Endothelial cell of umbilical vein (primary cell): ENCODE measurements around the gene AKR7A2. TPM values are rescaled to one million over a fixed set of nuclear protein-coding genes. Genes with fewer than 3 reads are reported as not detected.

Experiments
- BruUV-seq: library from RNA; stranded (reverse); fragments of 400-500 nt; replicated peaks from 2 replicates; lab custom pipeline; 2021; lab: Mats Ljungman, UMichigan
- CTCF ChIA-PET: fragments of 300-600, 350-600 bp; sonication (Branson Sonifier 250); formaldehyde crosslinking; loops from one replicate; lab custom pipeline; 2021; ENCODE audit warnings: antibody characterized with exemption, inconsistent platforms; lab: Charles Lee
- POLR2A ChIA-PET: fragments of 300-600, 350-600 bp; sonication (Branson Sonifier 250); formaldehyde crosslinking; loops from one replicate; lab custom pipeline; 2021; ENCODE audit warnings: antibody characterized with exemption, inconsistent platforms; lab: Charles Lee
- DNase-seq: peaks from one replicate; pipeline ENCODE4 v3.0.0-alpha.2; 2011; ENCODE audit warnings: low read depth, low spot score
- FAIRE-seq: peaks from 2 replicates; lab custom pipeline; 2011; peaks lifted over from hg19 to GRCh38; lab: Jason Lieb, UNC
- H2AFZ ChIP-seq: 2 replicates; pipeline ENCODE4 v1.6.0; 2012; ENCODE audit warnings: low read depth, low read length, control low read depth, inconsistent platforms
- H3K27ac ChIP-seq: 2 replicates; pipeline ENCODE4 v1.5.1; 2011; ENCODE audit warnings: low read depth, mild to moderate bottlenecking, control low read depth, low read length, moderate library complexity; ENCODE audit not compliant: insufficient read depth
- H3K27me3 ChIP-seq, 2 experiments: 2 replicates each; pipeline versions ENCODE4 v1.6.0 to v1.6.1; 2011; ENCODE audit warnings: low read length in 2 of 2, mixed read lengths in 1 of 2; ENCODE audit not compliant: control insufficient read depth in 2 of 2, insufficient read depth in 2 of 2
- H3K36me3 ChIP-seq, 2 experiments: 2 replicates in 1 of 2; 3 replicates in 1 of 2; pipeline ENCODE4 v1.5.1; 2011; ENCODE audit warnings: low read length in 2 of 2, mild to moderate bottlenecking in 1 of 2, moderate library complexity in 1 of 2; ENCODE audit not compliant: control insufficient read depth in 2 of 2, insufficient read depth in 2 of 2; ENCODE audit errors: extremely low read depth in 1 of 2
- H3K4me1 ChIP-seq: 3 replicates; pipeline ENCODE4 v1.5.1; 2011; ENCODE audit warnings: mild to moderate bottlenecking, low read length; ENCODE audit not compliant: control insufficient read depth, insufficient read depth; ENCODE audit errors: extremely low read depth
- H3K4me2 ChIP-seq: 2 replicates; pipeline ENCODE4 v1.6.1; 2011; ENCODE audit warnings: low read length, control low read depth, mixed read lengths; ENCODE audit not compliant: insufficient read depth
- H3K4me3 ChIP-seq, 3 experiments: fragments of 200-600 bp in 1 of 3; sonication (generic), shearing (Covaris generic) in 1 of 3; replicated peaks in 1 of 3; 2 replicates each; pipeline ENCODE4 v1.5.1; 2011 to 2016; ENCODE audit warnings: control low read depth in 3 of 3, low read length in 3 of 3, mild to moderate bottlenecking in 2 of 3, inconsistent platforms in 1 of 3, low read depth in 1 of 3, moderate library complexity in 1 of 3; ENCODE audit not compliant: insufficient read depth in 1 of 3
- H3K79me2 ChIP-seq: 2 replicates; pipeline ENCODE4 v1.6.0; 2012; ENCODE audit warnings: low read length, inconsistent platforms; ENCODE audit not compliant: control insufficient read depth, insufficient read depth
- H3K9ac ChIP-seq: replicated peaks from 2 replicates; pipeline ENCODE3; 2011; ENCODE audit warnings: low read length, control low read depth; ENCODE audit not compliant: insufficient read depth; ENCODE audit errors: extremely low read depth
- H3K9me1 ChIP-seq: replicated peaks from 3 replicates; pipeline ENCODE4 v1.6.0; 2011; ENCODE audit warnings: mild to moderate bottlenecking, low read length; ENCODE audit not compliant: control insufficient read depth, insufficient read depth; ENCODE audit errors: extremely low read depth
- H3K9me3 ChIP-seq: replicated peaks from 2 replicates; pipeline ENCODE4 v1.5.1; 2012; ENCODE audit warnings: low read length, inconsistent platforms; ENCODE audit not compliant: control insufficient read depth, insufficient read depth
- H4K20me1 ChIP-seq: replicated peaks from 2 replicates; pipeline ENCODE3; 2011; ENCODE audit warnings: mild to moderate bottlenecking, low read length; ENCODE audit not compliant: control insufficient read depth, insufficient read depth; ENCODE audit errors: extremely low read depth
- EZH2 ChIP-seq: IDR thresholded peaks from 2 replicates; pipeline ENCODE4 v1.6.1; 2012; ENCODE audit warnings: borderline replicate concordance, low read depth, mild to moderate bottlenecking, moderate library complexity, low read length, inconsistent platforms; ENCODE audit not compliant: severe bottlenecking
- FOS ChIP-seq: IDR thresholded peaks from 2 replicates; pipeline ENCODE4 v1.6.1; 2011; ENCODE audit warnings: mild to moderate bottlenecking, low read length, moderate library complexity, borderline replicate concordance; ENCODE audit not compliant: insufficient read depth
- GATA2 ChIP-seq: IDR thresholded peaks from 2 replicates; pipeline ENCODE4 v1.7.0; 2011; ENCODE audit warnings: low read depth, mild to moderate bottlenecking, moderate library complexity, mixed read lengths, low read length; ENCODE audit not compliant: insufficient read length, insufficient read depth
- JUN ChIP-seq: IDR thresholded peaks from 2 replicates; pipeline ENCODE4 v1.6.1; 2011; ENCODE audit warnings: borderline replicate concordance, low read depth; ENCODE audit not compliant: insufficient read length, insufficient read depth
- MYC ChIP-seq: IDR thresholded peaks from one replicate; pipeline ENCODE4 v1.6.1; 2011; ENCODE audit warnings: mild to moderate bottlenecking, low read depth, low read length
- POLR2A ChIP-seq: IDR thresholded peaks from 2 replicates; pipeline ENCODE4 v1.6.1; 2012; ENCODE audit warnings: low read depth, mild to moderate bottlenecking, control low read depth, low read length
- POLR2AphosphoS5 ChIP-seq: IDR thresholded peaks from 2 replicates; pipeline ENCODE4 v1.6.1; 2012; ENCODE audit warnings: low read depth, mild to moderate bottlenecking, control low read depth, low read length, moderate library complexity; ENCODE audit not compliant: insufficient read depth
- dilution Hi-C: fragments of 300-500 bp; cut with MboI; formaldehyde crosslinking; loops from one replicate; pipeline ENCODE4 v1.15.0; 2019; ENCODE audit warnings: low sequenced_read_pairs; ENCODE audit not compliant: extremely low pct_ligation_motif_present
- intact Hi-C: fragments of 100-400 bp; cut with micrococcal nuclease; formaldehyde crosslinking; loops from one replicate; pipeline ENCODE4 v1.10.0; 2022
- polyA plus RNA-seq, 4 experiments: library from polyadenylated mRNA; depleted of rRNA in 3 of 4; stranded (reverse) in 3 of 4; unstranded in 1 of 4; fragments of >200 nt; gene quantifications; 2 replicates each; pipeline versions ENCODE4 v1.2.1 to v1.2.3, GENCODE V29; 2011 to 2012; ENCODE audit warnings: missing spikeins in 1 of 4
- total RNA-seq: library from RNA; stranded (reverse); gene quantifications from 2 replicates; pipeline ENCODE4 v1.2.3, GENCODE V29; 2021
- TF ChIP-seq, protein P1 (sequence below): IDR thresholded peaks from 2 replicates; pipeline ENCODE4 v1.6.1; 2011; ENCODE audit not compliant: insufficient read depth, insufficient read length
- TF ChIP-seq, protein P2 (sequence below), 2 donors: IDR thresholded peaks; 1 replicate in 1 of 2; 2 replicates in 1 of 2; pipeline ENCODE4 v1.5.1; 2011; ENCODE audit warnings: low read length in 2 of 2, mild to moderate bottlenecking in 2 of 2, moderate library complexity in 2 of 2, control low read depth in 1 of 2, inconsistent platforms in 1 of 2, low read depth in 1 of 2; ENCODE audit not compliant: insufficient read depth in 1 of 2; ENCODE audit errors: extremely low read depth in 1 of 2

AKR7A2 gene
- total and polyA plus RNA-seq, 2 donors (not counting 3 experiments of a cell fraction or from before 2014, with no cell fraction given) = 48.0 to 70.7 TPM

DNA sequence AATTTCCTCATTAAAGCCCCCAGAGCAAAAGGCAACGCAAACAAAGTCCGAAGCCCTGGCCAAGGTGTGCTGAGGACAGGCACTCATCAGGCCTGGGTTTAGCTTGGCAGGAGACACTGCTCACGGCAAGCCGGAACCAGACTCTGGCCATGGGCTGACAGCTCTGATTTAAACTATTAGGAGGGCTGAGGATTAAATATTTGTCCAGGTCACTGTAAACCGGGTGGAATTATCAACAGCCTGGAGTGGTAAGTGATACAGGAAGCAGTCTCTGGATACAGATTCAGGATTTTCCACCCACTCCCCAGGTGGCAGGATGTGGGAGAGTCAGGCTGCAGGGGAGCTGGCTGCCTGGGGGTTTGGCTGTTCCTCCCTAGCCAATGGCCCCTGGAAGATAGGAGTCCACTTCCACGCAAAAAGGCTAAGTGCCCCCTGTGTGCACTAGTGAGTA is 42.6 kb upstream of the AKR7A2 start:
- Histone ChIP-seq H3K79me2 (peaks cover 2% of the 10 kb centered on the region), H4K20me1 (no peaks in the 10 kb centered on the region), H3K9ac (no peak overlapping the region), H3K9me1 (no peaks in the 10 kb centered on the region), H3K27ac (no peak overlapping the region), H3K4me1 (no peaks in the 10 kb centered on the region), H3K4me3 (no peak overlapping the region), H3K4me2 (no peak overlapping the region), H3K9me3 (no peaks in the 10 kb centered on the region), H3K27me3 (no peaks in the 10 kb centered on the region), H3K36me3 (peaks cover 4 to 42% of the 10 kb centered on the region in 2 experiments), H2AFZ (no peak overlapping the region)
- intact Hi-C loops (no loop called here), dilution Hi-C loops (no loop called here)
- TF ChIP-seq POLR2A = no peak
- TF ChIP-seq MYC = no peak
- TF ChIP-seq EZH2 = no peak
- TF ChIP-seq GATA2 = no peak
- TF ChIP-seq JUN = no peak
- TF ChIP-seq, protein P1, sequence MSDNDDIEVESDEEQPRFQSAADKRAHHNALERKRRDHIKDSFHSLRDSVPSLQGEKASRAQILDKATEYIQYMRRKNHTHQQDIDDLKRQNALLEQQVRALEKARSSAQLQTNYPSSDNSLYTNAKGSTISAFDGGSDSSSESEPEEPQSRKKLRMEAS = no peak
- TF ChIP-seq FOS = no peak
- no peak for TF ChIP-seq POLR2AphosphoS5
- TF ChIP-seq, protein P2, sequence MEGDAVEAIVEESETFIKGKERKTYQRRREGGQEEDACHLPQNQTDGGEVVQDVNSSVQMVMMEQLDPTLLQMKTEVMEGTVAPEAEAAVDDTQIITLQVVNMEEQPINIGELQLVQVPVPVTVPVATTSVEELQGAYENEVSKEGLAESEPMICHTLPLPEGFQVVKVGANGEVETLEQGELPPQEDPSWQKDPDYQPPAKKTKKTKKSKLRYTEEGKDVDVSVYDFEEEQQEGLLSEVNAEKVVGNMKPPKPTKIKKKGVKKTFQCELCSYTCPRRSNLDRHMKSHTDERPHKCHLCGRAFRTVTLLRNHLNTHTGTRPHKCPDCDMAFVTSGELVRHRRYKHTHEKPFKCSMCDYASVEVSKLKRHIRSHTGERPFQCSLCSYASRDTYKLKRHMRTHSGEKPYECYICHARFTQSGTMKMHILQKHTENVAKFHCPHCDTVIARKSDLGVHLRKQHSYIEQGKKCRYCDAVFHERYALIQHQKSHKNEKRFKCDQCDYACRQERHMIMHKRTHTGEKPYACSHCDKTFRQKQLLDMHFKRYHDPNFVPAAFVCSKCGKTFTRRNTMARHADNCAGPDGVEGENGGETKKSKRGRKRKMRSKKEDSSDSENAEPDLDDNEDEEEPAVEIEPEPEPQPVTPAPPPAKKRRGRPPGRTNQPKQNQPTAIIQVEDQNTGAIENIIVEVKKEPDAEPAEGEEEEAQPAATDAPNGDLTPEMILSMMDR (IDR thresholded peaks at IDR 0.05; ENCODE audit: extremely low read depth in 1 of 2, insufficient read depth in 1 of 2, low read depth in 1 of 2, low read length in 2 of 2) = no peak
- POLR2A ChIA-PET = no interaction called here
- no peak for DNase-seq
- BruUV-seq = no TSS peak
- no peak for FAIRE-seq
- CTCF ChIA-PET = interaction anchor here (1.1 to 1.7 kb wide), 3 partner anchors 9 to 13 kb away, joined by 3 to 6 read pairs (median 4); no protein-coding TSS in a partner anchor
